ENCODE results near the gene LHFPL2. TPM values are rescaled to one million over a fixed set of nuclear protein-coding genes. Genes with fewer than 3 reads are reported as not detected.

The LHFPL2 gene
- total and polyA plus RNA-seq, 9 of the 15 experiments (the other 6 are each of a cell fraction or from before 2014, with no cell fraction given) = 1.0 to 6.6 (median 4.6) TPM

DNA sequence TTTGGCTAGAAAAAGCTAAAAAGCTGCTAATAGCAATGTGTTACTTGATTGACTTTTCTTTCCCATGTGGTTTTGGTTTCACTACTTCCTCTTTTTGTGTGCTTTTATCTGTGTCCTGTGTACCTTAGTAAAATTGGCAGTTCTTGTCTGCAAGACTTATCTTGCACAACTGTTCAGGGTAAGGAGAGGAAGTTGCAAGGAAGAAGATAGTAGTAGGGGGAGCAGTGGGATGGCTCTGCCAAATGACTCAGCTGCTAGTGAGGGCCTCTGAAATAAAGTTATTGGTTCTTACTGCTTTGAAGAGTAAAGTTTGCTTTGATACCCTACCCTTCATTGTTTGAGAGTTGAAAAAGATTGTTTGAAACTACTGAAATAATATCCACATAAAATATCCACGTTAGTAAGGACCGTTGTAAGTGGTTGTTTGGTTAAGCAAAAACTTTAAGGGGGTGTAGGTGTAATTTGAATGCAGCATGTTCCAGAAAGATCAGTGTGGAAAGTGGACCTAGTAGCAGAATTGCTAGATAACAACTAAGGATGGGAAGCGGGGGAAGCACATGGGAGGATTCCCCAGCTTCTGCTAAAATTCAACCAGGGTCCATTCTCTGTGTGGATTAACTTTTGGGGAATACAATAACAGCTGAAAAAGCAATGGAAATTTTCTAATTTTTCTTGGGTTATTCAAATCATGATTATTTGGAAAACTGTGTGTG is 164.6 kb downstream of the LHFPL2 start (continued):
- TF ChIP-seq SMARCC2 (IDR thresholded peaks at IDR 0.05; ENCODE audit: low read depth) = peak; percentile 97
- TF ChIP-seq ARID2 (IDR thresholded peaks at IDR 0.05) = 0 out of 2 replicates have a peak, but pooled peaks have one; percentile 28
- TF ChIP-seq, protein P1, sequence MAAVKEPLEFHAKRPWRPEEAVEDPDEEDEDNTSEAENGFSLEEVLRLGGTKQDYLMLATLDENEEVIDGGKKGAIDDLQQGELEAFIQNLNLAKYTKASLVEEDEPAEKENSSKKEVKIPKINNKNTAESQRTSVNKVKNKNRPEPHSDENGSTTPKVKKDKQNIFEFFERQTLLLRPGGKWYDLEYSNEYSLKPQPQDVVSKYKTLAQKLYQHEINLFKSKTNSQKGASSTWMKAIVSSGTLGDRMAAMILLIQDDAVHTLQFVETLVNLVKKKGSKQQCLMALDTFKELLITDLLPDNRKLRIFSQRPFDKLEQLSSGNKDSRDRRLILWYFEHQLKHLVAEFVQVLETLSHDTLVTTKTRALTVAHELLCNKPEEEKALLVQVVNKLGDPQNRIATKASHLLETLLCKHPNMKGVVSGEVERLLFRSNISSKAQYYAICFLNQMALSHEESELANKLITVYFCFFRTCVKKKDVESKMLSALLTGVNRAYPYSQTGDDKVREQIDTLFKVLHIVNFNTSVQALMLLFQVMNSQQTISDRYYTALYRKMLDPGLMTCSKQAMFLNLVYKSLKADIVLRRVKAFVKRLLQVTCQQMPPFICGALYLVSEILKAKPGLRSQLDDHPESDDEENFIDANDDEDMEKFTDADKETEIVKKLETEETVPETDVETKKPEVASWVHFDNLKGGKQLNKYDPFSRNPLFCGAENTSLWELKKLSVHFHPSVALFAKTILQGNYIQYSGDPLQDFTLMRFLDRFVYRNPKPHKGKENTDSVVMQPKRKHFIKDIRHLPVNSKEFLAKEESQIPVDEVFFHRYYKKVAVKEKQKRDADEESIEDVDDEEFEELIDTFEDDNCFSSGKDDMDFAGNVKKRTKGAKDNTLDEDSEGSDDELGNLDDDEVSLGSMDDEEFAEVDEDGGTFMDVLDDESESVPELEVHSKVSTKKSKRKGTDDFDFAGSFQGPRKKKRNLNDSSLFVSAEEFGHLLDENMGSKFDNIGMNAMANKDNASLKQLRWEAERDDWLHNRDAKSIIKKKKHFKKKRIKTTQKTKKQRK (IDR thresholded peaks at IDR 0.05; ENCODE audit: borderline replicate concordance, low read depth, low read length) = no peak
- TF ChIP-seq ZNF76 (CRISPR knock-in tag; IDR thresholded peaks at IDR 0.05; ENCODE audit: borderline replicate concordance) = no peak
- no peak for TF ChIP-seq OTX1 (CRISPR knock-in tag; IDR thresholded peaks at IDR 0.05)
- TF ChIP-seq RAD21 (CRISPR knock-in tag; conservative IDR thresholded peaks at IDR 0.05 in 1 of 2, IDR thresholded peaks at IDR 0.05 in 1 of 2) = no peak; a peak in 2 of 4 replicates
- no peak for TF ChIP-seq ZNF232 (CRISPR knock-in tag; IDR thresholded peaks at IDR 0.05)
- TF ChIP-seq RFX1 (IDR thresholded peaks at IDR 0.05) = no peak
- no peak for TF ChIP-seq SRSF9 (IDR thresholded peaks at IDR 0.05; ENCODE audit: borderline replicate concordance, low read depth, low read length)
- no peak for TF ChIP-seq TCF7L2 (IDR thresholded peaks at IDR 0.05; ENCODE audit: low read depth, low read length)
- no peak for TF ChIP-seq EZH2 (IDR thresholded peaks at IDR 0.05; ENCODE audit: borderline replicate concordance, low read depth, low read length)
- peak; percentile 75 for TF ChIP-seq BRD9 (IDR thresholded peaks at IDR 0.05; ENCODE audit: low read depth, partially characterized antibody)
- peak; percentile 95 for TF ChIP-seq TRIM28 (IDR thresholded peaks at IDR 0.05)
- no peak for TF ChIP-seq NFIX (CRISPR knock-in tag; IDR thresholded peaks at IDR 0.05; ENCODE audit: low read depth)

Measured in K562 (cell line).